Measurements from ENCODE around the gene FAT4.
A peak's percentile ranks its signal among the peaks of the same experiment; 100 is the strongest.

FAT4 gene

DNA sequence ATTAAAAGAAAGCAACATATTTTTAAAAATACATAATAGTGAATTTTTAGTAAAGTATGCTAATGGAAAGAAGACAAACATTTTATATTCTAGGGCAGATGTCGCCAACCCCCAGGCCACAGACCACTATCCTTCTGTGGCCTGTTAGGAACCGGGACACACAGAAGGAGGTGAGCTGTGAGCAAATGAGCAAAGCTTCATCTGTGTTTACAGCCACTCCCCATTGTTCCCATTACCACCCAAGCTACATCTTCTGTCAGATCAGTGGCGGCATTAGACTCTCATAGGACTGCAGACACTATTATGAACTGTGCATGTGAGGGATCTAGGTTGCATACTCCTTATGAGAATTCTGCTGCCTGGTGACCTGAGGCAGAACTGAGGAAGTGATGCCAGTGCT is 37.0 kb upstream of the FAT4 start:
- no peak for DNase-seq (ENCODE audit: low read depth)
- TF ChIP-seq, protein P1, sequence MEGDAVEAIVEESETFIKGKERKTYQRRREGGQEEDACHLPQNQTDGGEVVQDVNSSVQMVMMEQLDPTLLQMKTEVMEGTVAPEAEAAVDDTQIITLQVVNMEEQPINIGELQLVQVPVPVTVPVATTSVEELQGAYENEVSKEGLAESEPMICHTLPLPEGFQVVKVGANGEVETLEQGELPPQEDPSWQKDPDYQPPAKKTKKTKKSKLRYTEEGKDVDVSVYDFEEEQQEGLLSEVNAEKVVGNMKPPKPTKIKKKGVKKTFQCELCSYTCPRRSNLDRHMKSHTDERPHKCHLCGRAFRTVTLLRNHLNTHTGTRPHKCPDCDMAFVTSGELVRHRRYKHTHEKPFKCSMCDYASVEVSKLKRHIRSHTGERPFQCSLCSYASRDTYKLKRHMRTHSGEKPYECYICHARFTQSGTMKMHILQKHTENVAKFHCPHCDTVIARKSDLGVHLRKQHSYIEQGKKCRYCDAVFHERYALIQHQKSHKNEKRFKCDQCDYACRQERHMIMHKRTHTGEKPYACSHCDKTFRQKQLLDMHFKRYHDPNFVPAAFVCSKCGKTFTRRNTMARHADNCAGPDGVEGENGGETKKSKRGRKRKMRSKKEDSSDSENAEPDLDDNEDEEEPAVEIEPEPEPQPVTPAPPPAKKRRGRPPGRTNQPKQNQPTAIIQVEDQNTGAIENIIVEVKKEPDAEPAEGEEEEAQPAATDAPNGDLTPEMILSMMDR (IDR thresholded peaks at IDR 0.05; ENCODE audit: low read depth, low read length, missing control alignments) = no peak
- no peak overlapping the region for H3K4me3 ChIP-seq (ENCODE audit: low read depth, low read length)
- in situ Hi-C loops (cut with HindIII; ENCODE audit: low sequenced_read_pairs) = no loop called here

DNA sequence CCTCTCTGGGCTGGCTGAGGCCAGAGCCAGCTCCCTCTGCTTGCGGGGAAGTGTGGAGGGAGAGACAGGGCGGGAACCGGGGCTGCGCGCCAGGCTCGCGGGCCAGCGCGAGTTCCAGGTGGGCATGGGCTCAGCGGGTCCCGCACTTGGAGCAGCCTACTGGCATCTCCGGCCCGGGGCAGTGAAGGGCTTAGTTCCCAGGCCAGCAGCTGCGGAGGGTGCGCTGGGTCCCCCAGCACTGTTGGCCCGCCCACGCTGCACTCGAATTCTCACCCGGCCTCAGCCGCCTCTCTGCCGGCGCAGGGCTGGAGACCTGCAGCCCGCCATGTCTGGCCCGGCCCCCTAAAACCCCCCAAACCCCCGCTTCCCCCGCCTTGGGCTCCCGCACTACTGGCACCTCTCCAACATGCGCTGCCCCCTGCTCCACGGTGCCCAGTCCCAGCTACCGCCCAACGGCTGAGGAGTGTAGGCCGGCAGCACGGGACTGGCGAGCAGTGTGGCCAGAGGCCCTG is 33.8 kb upstream of the FAT4 start:
- TF ChIP-seq, protein P1 (IDR thresholded peaks at IDR 0.05; ENCODE audit: low read depth, low read length, missing control alignments) = no peak
- in situ Hi-C loops (cut with HindIII; ENCODE audit: low sequenced_read_pairs) = loop anchor here (5.0 kb wide), 1 partner anchor 49 kb away; no protein-coding TSS in a partner anchor
- DNase-seq (ENCODE audit: low read depth) = no peak
- no peak overlapping the region for H3K4me3 ChIP-seq (ENCODE audit: low read depth, low read length)

DNA sequence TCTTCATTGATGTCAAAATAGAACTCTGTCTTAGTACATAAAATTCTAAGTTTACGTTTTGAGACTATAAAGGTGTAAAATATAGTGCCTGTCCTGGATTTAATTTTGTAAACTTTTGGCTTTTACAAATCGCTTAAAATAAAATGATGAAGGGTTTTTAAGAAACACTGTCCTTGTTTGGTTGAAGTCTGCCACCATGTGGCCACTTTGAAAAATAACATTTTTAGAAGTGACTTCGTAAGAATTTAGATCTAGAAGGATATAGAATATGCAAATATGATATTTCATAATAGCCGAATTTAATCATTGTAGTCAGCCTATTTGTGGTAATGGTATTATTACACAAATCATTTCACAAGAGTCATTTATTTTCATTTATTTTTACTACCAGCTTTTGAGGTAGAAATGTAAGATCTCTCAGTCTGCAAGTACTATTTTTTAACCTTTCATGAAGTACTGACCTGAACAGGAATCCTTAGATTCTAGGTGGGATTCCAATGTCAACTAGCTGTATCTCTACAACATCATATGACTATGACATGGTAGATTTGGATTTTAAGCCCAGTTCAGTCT is 31.0 kb upstream of the FAT4 start:
- DNase-seq (ENCODE audit: low read depth) = peak; percentile 11
- in situ Hi-C loops (cut with HindIII; ENCODE audit: low sequenced_read_pairs) = loop anchor here (5.0 kb wide), 1 partner anchor 51 kb away; no protein-coding TSS in a partner anchor
- H3K4me3 ChIP-seq (ENCODE audit: low read depth, low read length) = no peak overlapping the region
- TF ChIP-seq, protein P1 (IDR thresholded peaks at IDR 0.05; ENCODE audit: low read depth, low read length, missing control alignments) = peak; percentile 22

DNA sequence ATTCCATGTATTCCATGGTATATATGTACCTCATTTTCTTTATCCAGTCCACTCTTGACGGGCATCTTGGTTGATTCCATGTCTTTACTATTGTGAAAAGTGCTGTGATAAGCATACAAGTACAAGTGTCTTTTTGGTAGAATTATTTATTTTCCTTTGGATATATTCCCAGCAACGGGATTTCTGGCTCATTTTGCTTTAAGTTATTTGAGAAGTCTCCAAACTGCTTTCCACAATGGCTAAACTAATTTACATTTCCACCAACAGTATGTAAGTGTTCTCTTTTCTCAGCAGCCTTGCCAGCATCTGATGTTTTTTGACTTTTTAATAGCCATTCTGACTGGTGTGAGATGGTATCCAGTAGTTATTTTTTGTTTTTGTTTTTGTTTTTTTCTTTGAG is 17.6 kb upstream of the FAT4 start:
- peak; percentile 13 for DNase-seq (ENCODE audit: low read depth)
- in situ Hi-C loops (cut with HindIII; ENCODE audit: low sequenced_read_pairs) = no loop called here
- TF ChIP-seq, protein P1 (IDR thresholded peaks at IDR 0.05; ENCODE audit: low read depth, low read length, missing control alignments) = no peak
- no peak overlapping the region for H3K4me3 ChIP-seq (ENCODE audit: low read depth, low read length)

DNA sequence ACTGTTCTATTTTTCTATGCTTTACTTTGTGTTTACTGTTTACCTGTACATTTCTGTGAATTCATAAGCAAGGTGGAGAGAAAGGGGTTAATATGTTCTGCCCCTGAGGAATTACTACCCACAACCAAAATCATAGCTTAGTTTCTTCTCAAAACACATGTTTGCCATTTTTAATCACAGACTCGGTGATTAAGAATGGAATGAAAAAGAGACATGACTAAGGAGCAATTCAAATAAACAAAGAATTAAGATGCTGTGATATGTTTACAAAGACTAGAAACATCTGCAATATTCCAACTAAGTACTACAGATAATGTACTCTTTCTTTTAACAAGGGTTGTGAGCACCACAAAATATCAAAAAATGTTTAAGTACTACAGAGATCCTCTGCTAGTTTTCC is 11.7 kb upstream of the FAT4 start:
- H3K4me3 ChIP-seq (ENCODE audit: low read depth, low read length) = no peak overlapping the region
- no peak for DNase-seq (ENCODE audit: low read depth)
- in situ Hi-C loops (cut with HindIII; ENCODE audit: low sequenced_read_pairs) = no loop called here
- TF ChIP-seq, protein P1 (IDR thresholded peaks at IDR 0.05; ENCODE audit: low read depth, low read length, missing control alignments) = no peak

DNA sequence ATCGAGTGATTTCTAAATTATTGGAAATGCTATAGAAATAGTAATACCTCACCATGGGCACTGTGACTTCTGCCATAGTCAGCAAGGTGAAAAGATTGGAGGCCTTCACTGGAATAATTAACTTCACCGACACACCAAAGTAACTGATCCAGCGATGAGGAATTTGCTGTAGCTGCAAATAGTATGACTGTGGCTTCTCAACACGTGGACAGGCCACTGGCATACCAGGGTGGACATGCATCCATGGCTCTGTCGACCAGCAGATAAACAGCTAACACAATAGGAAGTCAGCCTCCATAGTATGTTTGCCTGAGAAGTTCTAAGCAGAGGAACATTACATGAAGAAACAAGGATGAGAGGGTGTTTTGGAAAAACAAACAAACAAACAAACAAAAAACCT is 10.9 kb upstream of the FAT4 start:
- DNase-seq (ENCODE audit: low read depth) = no peak
- no peak overlapping the region for H3K4me3 ChIP-seq (ENCODE audit: low read depth, low read length)
- TF ChIP-seq, protein P1 (IDR thresholded peaks at IDR 0.05; ENCODE audit: low read depth, low read length, missing control alignments) = no peak
- in situ Hi-C loops (cut with HindIII; ENCODE audit: low sequenced_read_pairs) = no loop called here

All from astrocyte of the cerebellum (primary cell).